ENCODE results near the gene MEIOB.
"Not testable (repeated sequence)": the region's sequence is repeated elsewhere in the genome, so short reads cannot be mapped to it uniquely, and the experiment has no call there.

The MEIOB gene

GRCh38 chr16:1887711-1888354 is 15.9 kb upstream of the MEIOB start:
- Histone ChIP-seq H3K4me1 (ENCODE audit: control insufficient read depth, insufficient read depth, low read length) (no peaks in the 10 kb centered on the region), H3K36me3 (ENCODE audit: insufficient read depth, low read length) (no peaks in the 10 kb centered on the region), H3K9ac (ENCODE audit: low read depth, low read length) (no peak overlapping the region), H3K4me3 (ENCODE audit: low read length) (no peak overlapping the region), H3K9me3 (replicated peaks; ENCODE audit: low read length) (no peaks in the 10 kb centered on the region), H3K27me3 (ENCODE audit: control insufficient read depth, insufficient read depth, low read length) (peaks cover 44% of the 10 kb centered on the region), H3K4me2 (ENCODE audit: low read length) (no peak overlapping the region)

DNA sequence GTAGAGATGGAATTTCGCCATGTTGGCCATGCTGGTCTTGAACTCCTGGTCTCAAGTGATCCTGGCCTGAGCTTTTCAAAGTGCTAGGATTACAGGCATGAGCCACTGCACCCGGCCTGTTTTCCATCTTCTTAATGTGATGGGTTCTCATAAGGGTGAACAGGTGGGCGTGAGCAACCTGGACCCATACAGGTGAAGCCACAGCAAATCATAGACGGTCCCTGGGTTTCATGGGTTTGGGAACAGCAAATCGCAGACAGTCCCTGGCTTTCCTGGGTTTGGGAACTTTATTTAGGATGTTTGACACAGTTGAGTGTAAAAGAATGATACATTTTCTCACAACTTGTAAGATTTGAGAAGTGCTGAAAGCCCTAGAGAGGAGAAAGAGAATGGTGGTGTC is 12.9 kb upstream of the MEIOB start:
- H3K36me3 ChIP-seq (ENCODE audit: insufficient read depth, low read length) = no peaks in the 10 kb centered on the region
- H3K4me2 ChIP-seq (ENCODE audit: low read length) = no peak overlapping the region
- peaks cover 38% of the 10 kb centered on the region for H3K27me3 ChIP-seq (ENCODE audit: control insufficient read depth, insufficient read depth, low read length)
- no peak overlapping the region for H3K4me3 ChIP-seq (ENCODE audit: low read length)
- no peaks in the 10 kb centered on the region for H3K4me1 ChIP-seq (ENCODE audit: control insufficient read depth, insufficient read depth, low read length)
- H3K9ac ChIP-seq (ENCODE audit: low read depth, low read length) = no peak overlapping the region
- no peaks in the 10 kb centered on the region for H3K9me3 ChIP-seq (replicated peaks; ENCODE audit: low read length)

DNA sequence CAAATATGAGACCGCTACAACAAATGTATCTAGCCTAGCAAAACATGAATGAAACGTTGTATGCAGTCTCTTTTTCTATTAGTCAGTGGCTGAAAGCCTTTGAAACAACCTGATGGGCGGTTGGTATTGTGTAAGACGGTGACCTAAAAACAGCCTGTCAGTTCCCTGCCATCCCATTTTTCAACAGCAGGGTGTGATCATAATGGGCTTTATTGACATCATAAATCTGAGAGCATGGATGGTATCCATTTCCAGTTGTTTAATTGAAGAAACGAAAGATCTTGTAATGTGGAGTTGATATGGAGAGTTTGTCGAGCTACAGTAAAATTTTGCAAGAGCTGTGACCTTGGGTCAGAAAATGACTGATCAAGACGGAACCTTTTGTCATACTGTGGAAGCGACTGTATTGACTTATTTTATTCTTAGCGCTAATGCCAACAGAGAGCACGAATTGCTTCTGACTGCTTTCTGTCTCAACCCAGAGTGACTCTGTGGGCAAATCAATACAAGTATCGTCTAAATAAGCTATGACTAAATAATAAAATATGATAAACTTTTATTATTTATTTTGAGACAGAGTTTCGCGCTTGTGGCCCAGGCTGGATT is 12.3 kb upstream of the MEIOB start:
- no peak overlapping the region for H3K4me2 ChIP-seq (ENCODE audit: low read length)
- no peaks in the 10 kb centered on the region for H3K9me3 ChIP-seq (replicated peaks; ENCODE audit: low read length)
- H3K4me3 ChIP-seq (ENCODE audit: low read length) = no peak overlapping the region
- peaks cover 41% of the 10 kb centered on the region for H3K27me3 ChIP-seq (ENCODE audit: control insufficient read depth, insufficient read depth, low read length)
- no peak overlapping the region for H3K9ac ChIP-seq (ENCODE audit: low read depth, low read length)
- H3K36me3 ChIP-seq (ENCODE audit: insufficient read depth, low read length) = no peaks in the 10 kb centered on the region
- H3K4me1 ChIP-seq (ENCODE audit: control insufficient read depth, insufficient read depth, low read length) = no peaks in the 10 kb centered on the region

DNA sequence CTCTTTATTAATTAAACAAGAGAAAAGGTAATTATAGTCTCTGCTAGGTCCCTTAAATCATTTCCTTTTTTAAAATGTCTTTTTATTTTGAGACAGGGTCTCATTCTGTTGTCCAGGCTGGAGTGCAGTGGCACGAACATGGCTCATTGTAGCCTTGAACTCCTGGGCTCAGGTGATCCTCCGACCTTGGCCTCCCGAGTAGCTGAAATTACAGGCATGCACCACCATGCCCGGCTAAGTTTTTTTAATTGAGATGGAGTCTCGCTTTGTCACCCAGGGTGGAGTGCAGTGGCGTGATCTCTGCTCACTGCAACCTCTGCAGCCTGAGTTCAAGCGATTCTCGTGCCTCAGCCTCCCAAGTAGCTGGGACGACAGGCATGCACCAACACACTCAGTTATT is 9.2 kb upstream of the MEIOB start:
- not testable (repeated sequence) for H3K4me2 ChIP-seq (ENCODE audit: low read length); H3K36me3 ChIP-seq (ENCODE audit: insufficient read depth, low read length); H3K9me3 ChIP-seq (replicated peaks; ENCODE audit: low read length); H3K9ac ChIP-seq (ENCODE audit: low read depth, low read length); H3K4me3 ChIP-seq (ENCODE audit: low read length); H3K4me1 ChIP-seq (ENCODE audit: control insufficient read depth, insufficient read depth, low read length)
- H3K27me3 ChIP-seq (ENCODE audit: control insufficient read depth, insufficient read depth, low read length) = peaks cover 52% of the 10 kb centered on the region

DNA sequence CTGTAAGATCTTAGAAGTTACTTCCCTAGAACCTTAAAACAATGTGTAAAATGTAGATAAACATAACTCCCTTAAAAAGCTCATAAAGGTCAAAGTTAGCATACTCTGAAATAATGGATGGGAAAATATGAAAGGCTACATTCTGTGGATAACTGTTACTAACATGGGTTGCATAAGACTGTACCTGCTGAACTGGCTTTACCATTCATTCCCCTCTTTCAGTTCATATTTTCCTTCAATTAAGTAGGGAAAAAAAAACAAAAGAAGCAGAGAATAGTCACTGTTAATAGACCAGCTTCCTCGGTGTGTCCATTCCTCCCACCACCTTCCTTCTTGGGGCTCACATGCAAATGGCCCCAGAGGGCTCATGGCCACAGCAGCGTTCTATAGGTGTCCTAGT is 7.5 kb upstream of the MEIOB start:
- no peaks in the 10 kb centered on the region for H3K9me3 ChIP-seq (replicated peaks; ENCODE audit: low read length)
- H3K4me2 ChIP-seq (ENCODE audit: low read length) = no peak overlapping the region
- H3K4me1 ChIP-seq (ENCODE audit: control insufficient read depth, insufficient read depth, low read length) = no peaks in the 10 kb centered on the region
- no peaks in the 10 kb centered on the region for H3K36me3 ChIP-seq (ENCODE audit: insufficient read depth, low read length)
- H3K9ac ChIP-seq (ENCODE audit: low read depth, low read length) = no peak overlapping the region
- peaks cover 55% of the 10 kb centered on the region for H3K27me3 ChIP-seq (ENCODE audit: control insufficient read depth, insufficient read depth, low read length)
- no peak overlapping the region for H3K4me3 ChIP-seq (ENCODE audit: low read length)

DNA sequence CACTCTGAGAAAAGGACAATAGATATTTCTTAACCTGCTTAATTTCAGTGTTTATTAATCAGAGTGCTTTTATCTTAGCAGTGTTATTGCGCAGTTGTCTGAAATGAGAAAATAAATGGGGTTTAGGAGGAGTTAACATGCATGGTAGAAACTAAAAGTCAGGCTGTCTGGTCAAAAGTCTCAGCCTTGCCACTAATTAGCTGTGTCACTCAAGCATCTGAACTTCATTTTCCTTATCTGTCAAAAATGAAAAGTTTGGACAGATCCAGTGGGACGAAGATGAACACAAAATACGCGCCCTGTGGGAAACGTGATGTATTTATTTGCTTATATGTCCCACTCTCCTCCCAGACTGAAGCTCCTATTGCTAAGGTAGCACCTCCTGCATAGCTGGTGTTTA is 6.3 kb upstream of the MEIOB start:
- H3K4me2 ChIP-seq (ENCODE audit: low read length) = no peak overlapping the region
- peaks cover 56% of the 10 kb centered on the region for H3K27me3 ChIP-seq (ENCODE audit: control insufficient read depth, insufficient read depth, low read length)
- no peaks in the 10 kb centered on the region for H3K9me3 ChIP-seq (replicated peaks; ENCODE audit: low read length)
- no peaks in the 10 kb centered on the region for H3K36me3 ChIP-seq (ENCODE audit: insufficient read depth, low read length)
- H3K9ac ChIP-seq (ENCODE audit: low read depth, low read length) = no peak overlapping the region
- no peaks in the 10 kb centered on the region for H3K4me1 ChIP-seq (ENCODE audit: control insufficient read depth, insufficient read depth, low read length)
- H3K4me3 ChIP-seq (ENCODE audit: low read length) = no peak overlapping the region

DNA sequence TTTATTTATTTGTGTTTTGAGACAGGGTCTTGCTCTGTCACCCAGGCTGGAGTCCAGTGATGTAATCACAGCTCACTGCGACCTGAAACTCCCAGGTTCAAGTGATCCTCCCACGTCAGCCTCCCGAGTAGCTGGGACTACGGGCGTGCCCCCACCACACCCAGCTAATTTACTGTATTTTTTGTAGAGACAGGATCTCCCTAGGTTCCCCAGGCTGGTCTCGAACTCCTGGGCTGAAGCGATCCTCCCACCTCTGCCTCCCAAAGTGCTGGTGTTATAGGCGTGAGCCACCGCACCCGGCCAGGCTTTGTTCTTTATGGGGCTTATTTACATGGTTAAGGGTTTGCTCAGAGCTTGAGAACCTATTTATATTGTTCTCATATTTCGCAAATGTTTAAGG is 5.8 kb upstream of the MEIOB start:
- Histone ChIP-seq H3K27me3 (ENCODE audit: control insufficient read depth, insufficient read depth, low read length) (peaks cover 57% of the 10 kb centered on the region), H3K4me3 (ENCODE audit: low read length) (no peak overlapping the region), H3K9ac (ENCODE audit: low read depth, low read length) (no peak overlapping the region), H3K4me2 (ENCODE audit: low read length) (no peak overlapping the region), H3K36me3 (ENCODE audit: insufficient read depth, low read length) (no peaks in the 10 kb centered on the region), H3K4me1 (ENCODE audit: control insufficient read depth, insufficient read depth, low read length) (no peaks in the 10 kb centered on the region), H3K9me3 (replicated peaks; ENCODE audit: low read length) (no peaks in the 10 kb centered on the region)

GRCh38 chr16:1877089-1877488 is 5.1 kb upstream of the MEIOB start:
- H3K4me3 ChIP-seq (ENCODE audit: low read length) = no peak overlapping the region
- no peaks in the 10 kb centered on the region for H3K4me1 ChIP-seq (ENCODE audit: control insufficient read depth, insufficient read depth, low read length)
- H3K9ac ChIP-seq (ENCODE audit: low read depth, low read length) = no peak overlapping the region
- H3K36me3 ChIP-seq (ENCODE audit: insufficient read depth, low read length) = no peaks in the 10 kb centered on the region
- H3K4me2 ChIP-seq (ENCODE audit: low read length) = no peak overlapping the region
- H3K9me3 ChIP-seq (replicated peaks; ENCODE audit: low read length) = no peaks in the 10 kb centered on the region
- peaks cover 63% of the 10 kb centered on the region for H3K27me3 ChIP-seq (ENCODE audit: control insufficient read depth, insufficient read depth, low read length)

- H3K4me2 ChIP-seq (ENCODE audit: low read length) = no peak overlapping the region
- no peaks in the 10 kb centered on the region for H3K4me1 ChIP-seq (ENCODE audit: control insufficient read depth, insufficient read depth, low read length)
- H3K36me3 ChIP-seq (ENCODE audit: insufficient read depth, low read length) = no peaks in the 10 kb centered on the region
- no peak overlapping the region for H3K4me3 ChIP-seq (ENCODE audit: low read length)
- no peak overlapping the region for H3K9ac ChIP-seq (ENCODE audit: low read depth, low read length)
- H3K9me3 ChIP-seq (replicated peaks; ENCODE audit: low read length) = no peaks in the 10 kb centered on the region
- H3K27me3 ChIP-seq (ENCODE audit: control insufficient read depth, insufficient read depth, low read length) = peaks cover 60% of the 10 kb centered on the region
Observed at GRCh38 chr16:1876468-1876867, 4.5 kb upstream of the MEIOB start.

- H3K4me3 ChIP-seq (ENCODE audit: low read length); H3K9ac ChIP-seq (ENCODE audit: low read depth, low read length); H3K4me1 ChIP-seq (ENCODE audit: control insufficient read depth, insufficient read depth, low read length); H3K9me3 ChIP-seq (replicated peaks; ENCODE audit: low read length); H3K4me2 ChIP-seq (ENCODE audit: low read length); H3K36me3 ChIP-seq (ENCODE audit: insufficient read depth, low read length): not testable (repeated sequence)
- peaks cover 58% of the 10 kb centered on the region for H3K27me3 ChIP-seq (ENCODE audit: control insufficient read depth, insufficient read depth, low read length)
Observed at GRCh38 chr16:1876066-1876465, 4.1 kb upstream of the MEIOB start.

- Histone ChIP-seq H3K27me3 (ENCODE audit: control insufficient read depth, insufficient read depth, low read length) (peaks cover 53% of the 10 kb centered on the region), H3K36me3 (ENCODE audit: insufficient read depth, low read length) (no peaks in the 10 kb centered on the region), H3K4me1 (ENCODE audit: control insufficient read depth, insufficient read depth, low read length) (peaks cover 10% of the 10 kb centered on the region), H3K4me2 (ENCODE audit: low read length) (no peak overlapping the region), H3K9ac (ENCODE audit: low read depth, low read length) (no peak overlapping the region), H3K9me3 (replicated peaks; ENCODE audit: low read length) (no peaks in the 10 kb centered on the region), H3K4me3 (ENCODE audit: low read length) (no peak overlapping the region)
Observed at GRCh38 chr16:1874854-1875253, 2.9 kb upstream of the MEIOB start.

DNA sequence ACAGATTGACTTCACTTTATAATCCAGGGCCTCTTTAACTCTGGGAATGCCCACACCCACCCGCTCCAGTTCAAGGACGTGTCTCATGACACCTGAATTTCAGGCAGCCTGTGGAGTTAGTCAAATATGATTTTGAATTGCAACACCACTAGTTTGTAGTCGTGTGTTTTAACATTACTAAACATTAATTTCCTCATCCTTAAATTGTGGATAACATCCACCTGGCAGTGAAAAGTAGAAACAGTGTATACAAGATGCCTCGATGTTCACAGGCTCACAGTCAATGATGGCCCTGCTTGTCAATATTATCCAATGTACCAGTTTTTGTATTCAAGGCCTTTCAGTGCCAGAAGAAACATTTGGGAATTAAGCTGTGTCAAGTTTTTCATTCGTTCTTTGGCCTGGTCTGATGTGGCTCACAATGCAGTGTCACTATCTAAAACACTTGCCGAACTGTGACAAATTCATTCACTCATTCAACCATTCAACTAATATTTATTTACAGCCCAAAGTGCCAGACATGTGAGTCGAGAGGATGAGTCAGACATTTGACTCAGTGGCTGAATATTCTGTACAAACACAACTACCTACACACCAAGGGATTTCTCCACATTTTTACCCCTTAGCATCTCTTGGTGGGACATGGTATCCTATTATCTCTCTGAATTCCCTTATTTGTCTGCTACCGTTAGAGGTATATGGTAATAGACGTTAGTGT is 1.4 kb downstream of the MEIOB start:
- no peaks in the 10 kb centered on the region for H3K9me3 ChIP-seq (replicated peaks; ENCODE audit: low read length)
- peak overlapping the region; percentile 59 for H3K4me2 ChIP-seq (ENCODE audit: low read length)
- H3K9ac ChIP-seq (ENCODE audit: low read depth, low read length) = no peak overlapping the region
- H3K36me3 ChIP-seq (ENCODE audit: insufficient read depth, low read length) = no peaks in the 10 kb centered on the region
- H3K27me3 ChIP-seq (ENCODE audit: control insufficient read depth, insufficient read depth, low read length) = peaks cover 28% of the 10 kb centered on the region
- no peak overlapping the region for H3K4me3 ChIP-seq (ENCODE audit: low read length)
- H3K4me1 ChIP-seq (ENCODE audit: control insufficient read depth, insufficient read depth, low read length) = peaks cover 10% of the 10 kb centered on the region
